Testis (tissue), 3 donors: ENCODE measurements around the gene CCNK. TPM values are rescaled to one million over a fixed set of nuclear protein-coding genes. Genes with fewer than 3 reads are reported as not detected.

ENCODE experiments used
- DNase-seq: peaks from one replicate; pipeline ENCODE4 v3.0.0-alpha.2; 2019
- H3K27ac ChIP-seq, 2 donors: fragments of 200-600 bp; sonication (generic); one replicate each; pipeline ENCODE4 v1.5.1; 2019
- H3K27me3 ChIP-seq: fragments of 200-600 bp; sonication (generic); one replicate; pipeline ENCODE4 v1.5.1; 2019
- H3K36me3 ChIP-seq: fragments of 200-600 bp; sonication (generic); one replicate; pipeline ENCODE4 v1.5.1; 2017; ENCODE audit warnings: low read depth; ENCODE audit errors: missing control alignments
- H3K4me1 ChIP-seq: fragments of 200-600 bp; sonication (generic); one replicate; pipeline ENCODE4 v1.5.1; 2019
- H3K4me3 ChIP-seq, 2 donors: fragments of 200-600 bp; sonication (generic); one replicate each; pipeline ENCODE4 v1.5.1; 2017 to 2019
- H3K9me3 ChIP-seq: fragments of 200-600 bp; sonication (generic); one replicate; pipeline ENCODE4 v1.5.1; 2017
- POLR2A ChIP-seq: fragments of 450-650 bp; IDR thresholded peaks from one replicate; pipeline ENCODE4 v1.6.1; 2017; ENCODE audit warnings: antibody characterized with exemption, mild to moderate bottlenecking, moderate library complexity
- WGBS, 2 donors: methylation state at CpG; one replicate each; pipeline ENCODE4 v1.1.5; 2018; 5-methylcytosine and 5-hydroxymethylcytosine counted together
- intact Hi-C: fragments of 100-400 bp; cut with DNase I; formaldehyde crosslinking; loops from one replicate; pipeline ENCODE4 v1.15.1; 2023; ENCODE audit warnings: low total_unique reads
- polyA plus RNA-seq: library from polyadenylated mRNA; stranded (reverse); fragments of 350-450 nt; fragmentation: Illumina TruSeq; extraction: RNeasy Lipid Tissue Mini Kit (QIAGEN cat#74804); gene quantifications from one replicate; pipeline ENCODE4 v1.2.3, GENCODE V29; 2014; ENCODE audit warnings: low read depth, low replicate concordance; ENCODE audit not compliant: insufficient read depth
- total RNA-seq, 2 donors: library from RNA; depleted of rRNA; stranded (reverse); fragments of >200 nt; gene quantifications; one replicate each; pipeline ENCODE4 v1.2.3, GENCODE V29; 2016
- TF ChIP-seq, protein P1 (sequence below), 3 experiments: fragments of 450-650 bp in 2 of 3; fragments of 200-600 bp in 1 of 3; sonication (generic) in 1 of 3; IDR thresholded peaks; one replicate each; pipeline ENCODE4 v1.5.1; 2016 to 2019; ENCODE audit warnings: antibody characterized with exemption in 3 of 3, mild to moderate bottlenecking in 2 of 3, moderate library complexity in 1 of 3

CCNK gene
- total and polyA plus RNA-seq, 3 donors from 2014 or later, result 69.1 to 134 (median 73.1) TPM

DNA sequence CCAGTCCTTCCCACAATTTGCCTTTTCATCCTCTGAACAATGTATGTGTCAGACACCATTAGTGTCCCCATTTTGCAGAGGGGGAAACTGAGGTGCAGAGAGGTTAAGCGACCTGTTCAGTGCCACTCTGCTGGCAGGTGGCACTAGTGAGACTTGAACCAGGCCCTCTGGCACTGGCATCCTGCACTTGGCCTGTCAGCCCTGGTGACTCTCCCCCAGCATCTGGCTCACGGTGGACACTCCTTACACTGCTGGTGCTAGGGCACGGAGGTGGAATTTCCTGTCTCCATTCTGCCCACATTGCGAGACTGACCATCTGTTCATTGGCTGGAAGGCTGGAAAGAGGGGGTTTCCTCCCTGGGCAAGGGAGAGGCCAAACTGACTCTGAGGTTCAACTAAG is 48.7 kb downstream of the CCNK start:
- Histone ChIP-seq H3K36me3 (no peaks in the 10 kb centered on the region), H3K27ac (no peak overlapping the region), H3K4me3 (no peak overlapping the region), H3K4me1 (peaks cover 3% of the 10 kb centered on the region), H3K9me3 (no peaks in the 10 kb centered on the region), H3K27me3 (no peaks in the 10 kb centered on the region)
- WGBS, 2 donors, result 76 to 93% methylated on average over 3 to 4 of the region's 4 CpGs
- DNase-seq, result no peak
- intact Hi-C loops, result no loop called here
- no peak for TF ChIP-seq POLR2A
- TF ChIP-seq, protein P1, sequence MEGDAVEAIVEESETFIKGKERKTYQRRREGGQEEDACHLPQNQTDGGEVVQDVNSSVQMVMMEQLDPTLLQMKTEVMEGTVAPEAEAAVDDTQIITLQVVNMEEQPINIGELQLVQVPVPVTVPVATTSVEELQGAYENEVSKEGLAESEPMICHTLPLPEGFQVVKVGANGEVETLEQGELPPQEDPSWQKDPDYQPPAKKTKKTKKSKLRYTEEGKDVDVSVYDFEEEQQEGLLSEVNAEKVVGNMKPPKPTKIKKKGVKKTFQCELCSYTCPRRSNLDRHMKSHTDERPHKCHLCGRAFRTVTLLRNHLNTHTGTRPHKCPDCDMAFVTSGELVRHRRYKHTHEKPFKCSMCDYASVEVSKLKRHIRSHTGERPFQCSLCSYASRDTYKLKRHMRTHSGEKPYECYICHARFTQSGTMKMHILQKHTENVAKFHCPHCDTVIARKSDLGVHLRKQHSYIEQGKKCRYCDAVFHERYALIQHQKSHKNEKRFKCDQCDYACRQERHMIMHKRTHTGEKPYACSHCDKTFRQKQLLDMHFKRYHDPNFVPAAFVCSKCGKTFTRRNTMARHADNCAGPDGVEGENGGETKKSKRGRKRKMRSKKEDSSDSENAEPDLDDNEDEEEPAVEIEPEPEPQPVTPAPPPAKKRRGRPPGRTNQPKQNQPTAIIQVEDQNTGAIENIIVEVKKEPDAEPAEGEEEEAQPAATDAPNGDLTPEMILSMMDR (IDR thresholded peaks at IDR 0.05), result no peak

DNA sequence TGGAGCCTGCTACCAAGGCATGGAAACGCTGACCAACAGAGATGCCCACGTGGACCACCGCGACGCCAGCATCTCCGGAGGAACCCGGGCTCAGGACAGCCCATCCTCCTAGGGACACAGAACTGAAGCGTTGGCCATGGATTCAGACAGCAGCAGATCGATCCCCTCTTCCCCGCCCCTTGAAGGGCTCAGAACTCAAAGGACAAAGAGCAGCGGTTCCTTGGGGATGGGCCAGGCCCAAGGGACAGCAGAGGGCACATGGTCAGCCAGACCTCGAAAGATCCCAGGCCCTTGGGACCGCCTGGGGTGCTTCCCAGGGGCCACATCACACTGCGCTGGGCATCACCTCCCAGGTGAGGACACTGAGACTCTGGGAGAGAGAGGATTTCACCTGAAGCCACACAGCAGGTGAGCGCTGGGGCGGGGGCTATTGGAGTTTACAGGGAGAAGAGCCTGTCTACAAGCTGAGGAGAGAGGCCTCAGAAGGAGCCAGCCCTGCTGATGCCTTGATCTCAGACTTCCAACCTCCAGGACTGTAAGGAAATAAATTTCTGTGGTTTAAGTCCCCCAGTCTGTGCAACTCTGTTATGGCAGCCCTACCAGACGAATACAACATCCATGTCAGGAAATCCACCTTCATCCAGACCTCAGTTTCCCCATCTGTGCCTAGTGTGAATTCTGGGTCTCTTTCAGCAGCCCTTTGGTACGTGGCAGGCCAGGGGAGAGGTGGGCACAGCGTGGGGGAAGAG is 49.4 kb downstream of the CCNK start:
- peaks cover 3% of the 10 kb centered on the region for H3K4me1 ChIP-seq
- WGBS, 2 donors, result 84 to 90% methylated on average over 15 to 19 of the region's 19 CpGs
- H3K27ac ChIP-seq, result no peak overlapping the region
- no peak for DNase-seq
- no peaks in the 10 kb centered on the region for H3K9me3 ChIP-seq
- no peaks in the 10 kb centered on the region for H3K36me3 ChIP-seq
- TF ChIP-seq, protein P1 (IDR thresholded peaks at IDR 0.05), result no peak
- TF ChIP-seq POLR2A, result no peak
- H3K27me3 ChIP-seq, result no peaks in the 10 kb centered on the region
- intact Hi-C loops, result no loop called here
- no peak overlapping the region for H3K4me3 ChIP-seq

DNA sequence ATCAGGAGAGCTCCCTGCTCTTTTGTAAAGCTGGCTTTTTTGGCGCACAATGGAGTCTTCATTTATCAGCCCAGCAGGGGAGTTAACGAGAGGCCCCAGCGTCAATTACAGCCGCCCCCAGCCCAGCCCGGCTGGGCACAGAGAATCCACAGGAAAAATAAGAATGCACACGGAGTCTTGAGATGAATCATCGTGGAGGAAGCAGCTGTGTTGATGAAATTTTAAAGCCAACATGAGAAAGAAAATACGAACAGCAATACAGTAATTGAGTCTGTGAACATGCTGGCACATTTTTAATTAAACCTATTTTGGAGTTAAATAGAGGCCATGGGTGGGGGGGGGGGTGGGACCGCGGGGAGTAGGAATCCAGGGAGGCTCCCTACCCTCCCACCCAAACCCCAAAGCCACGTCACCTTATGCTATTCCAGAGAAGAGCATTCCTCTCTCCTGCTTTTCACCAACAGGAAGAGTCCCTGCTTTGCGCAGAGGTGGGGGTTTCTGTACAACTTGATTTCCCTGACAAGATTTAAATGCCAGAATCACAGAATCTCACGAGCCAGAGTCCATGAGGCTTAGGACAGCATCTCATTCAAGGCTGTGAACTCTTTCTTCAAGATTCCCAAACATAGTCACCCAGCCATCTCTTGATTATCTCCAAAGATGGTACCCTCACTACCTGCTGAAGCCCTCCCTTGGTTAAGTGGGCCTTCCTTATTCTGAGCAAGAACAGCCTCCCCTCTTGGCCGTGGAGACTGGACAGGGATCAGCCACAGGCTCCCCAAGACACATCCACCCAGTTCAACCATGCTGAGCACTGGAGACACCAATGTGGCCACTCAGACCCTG is 50.3 kb downstream of the CCNK start:
- no peak overlapping the region for H3K27ac ChIP-seq
- intact Hi-C loops, result no loop called here
- H3K4me3 ChIP-seq, result no peak overlapping the region
- 48 to 49% methylated on average over 14 of the region's 14 CpGs for WGBS, 2 donors
- no peaks in the 10 kb centered on the region for H3K27me3 ChIP-seq
- H3K9me3 ChIP-seq, result no peaks in the 10 kb centered on the region
- H3K4me1 ChIP-seq, result peaks cover 3% of the 10 kb centered on the region
- no peaks in the 10 kb centered on the region for H3K36me3 ChIP-seq
- no peak for TF ChIP-seq POLR2A
- TF ChIP-seq, protein P1 (IDR thresholded peaks at IDR 0.05), result no peak
- no peak for DNase-seq

DNA sequence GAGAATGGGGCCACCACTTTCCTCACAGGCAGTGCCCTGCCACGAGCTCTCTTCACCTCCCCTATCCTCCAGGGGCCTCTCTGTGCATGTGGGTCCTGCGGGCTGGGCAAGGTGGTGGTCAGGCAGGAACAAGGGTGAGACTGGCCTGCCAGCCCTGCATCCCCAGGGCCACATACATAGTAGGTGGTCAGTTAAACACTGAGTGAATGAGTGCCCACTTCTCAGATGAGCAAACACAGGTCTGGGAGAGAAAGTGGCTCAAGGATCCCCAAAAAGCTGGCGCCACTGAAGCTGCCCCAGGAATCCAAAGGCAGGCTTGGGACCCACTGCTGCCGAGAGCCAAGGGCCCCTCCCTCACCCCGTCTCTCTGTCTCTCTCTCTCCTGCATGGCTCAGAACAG is 51.1 kb downstream of the CCNK start:
- H3K9me3 ChIP-seq, result no peaks in the 10 kb centered on the region
- TF ChIP-seq, protein P1 (IDR thresholded peaks at IDR 0.05), result no peak
- no peak for TF ChIP-seq POLR2A
- WGBS, 2 donors, result 88 to 89% methylated on average over 5 of the region's 5 CpGs

More for the DNA sequence above, 51.1 kb downstream of the CCNK start:
- DNase-seq, result no peak
- H3K36me3 ChIP-seq, result no peaks in the 10 kb centered on the region
- H3K27me3 ChIP-seq, result no peaks in the 10 kb centered on the region
- H3K27ac ChIP-seq, result no peak overlapping the region
- intact Hi-C loops, result no loop called here
- no peak overlapping the region for H3K4me3 ChIP-seq
- H3K4me1 ChIP-seq, result peaks cover 5% of the 10 kb centered on the region
